ENCODE results near the gene SLC18A2. TPM values are rescaled to one million over a fixed set of nuclear protein-coding genes. Genes with fewer than 3 reads are reported as not detected.
"Not testable (repeated sequence)": the region's sequence is repeated elsewhere in the genome, so short reads cannot be mapped to it uniquely, and the experiment has no call there.

SLC18A2 gene
- total RNA-seq, 2 experiments from 2014 or later, result not detected

DNA sequence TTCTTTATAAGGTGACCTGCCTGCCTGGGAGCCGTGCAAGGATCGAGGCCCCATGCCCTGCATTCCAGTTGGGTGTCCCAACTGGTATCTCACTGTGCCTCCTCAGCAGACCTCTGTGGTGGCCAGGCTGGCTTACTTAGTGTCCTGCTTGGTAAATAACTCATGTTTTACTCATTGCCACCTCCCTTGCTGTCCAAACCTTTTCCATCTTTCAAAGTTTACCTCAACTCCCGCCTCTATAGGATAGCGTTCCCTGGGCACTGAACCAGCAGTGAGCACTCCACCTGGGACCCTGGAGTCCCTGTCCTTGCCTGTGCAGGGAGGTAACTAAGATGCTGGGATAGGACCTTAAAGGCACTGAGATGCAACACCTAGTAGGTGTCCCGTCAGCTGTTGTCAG, 33.6 kb downstream of the SLC18A2 start:
- no peaks in the 10 kb centered on the region for H3K27me3 Mint-ChIP-seq
- H3K27ac Mint-ChIP-seq, result no peak overlapping the region
- CTCF ChIA-PET, result interaction anchor here (1.0 kb wide), 1 partner anchor 10 kb away, joined by 3 read pairs; no protein-coding TSS in a partner anchor
- DNase-seq (no peak), ATAC-seq (no peak)
- H3K4me1 Mint-ChIP-seq, result no peaks in the 10 kb centered on the region
- no peak overlapping the region for H3K4me3 Mint-ChIP-seq
- no peaks in the 10 kb centered on the region for H3K9me3 Mint-ChIP-seq (ENCODE audit: low read depth)
- H3K36me3 Mint-ChIP-seq, result peaks cover under 1% of the 10 kb centered on the region

DNA sequence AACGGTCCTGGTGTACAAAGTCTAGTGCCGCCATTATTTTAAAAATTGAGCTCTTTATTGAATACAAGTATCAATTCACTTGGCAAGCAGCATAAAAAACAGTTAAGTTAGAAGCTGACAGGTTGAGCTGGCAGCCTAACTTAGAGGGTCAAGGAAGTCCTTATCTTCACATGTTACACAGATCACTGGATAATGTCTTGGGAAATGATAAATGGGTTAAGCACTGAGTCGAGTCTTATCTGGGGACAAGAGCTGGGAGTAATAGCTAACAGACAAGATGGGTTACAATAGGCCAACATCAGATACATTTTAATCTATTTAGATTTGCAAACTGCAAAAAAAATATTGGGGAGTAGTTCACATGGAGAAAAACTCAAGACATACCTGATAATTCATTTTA, 34.2 kb downstream of the SLC18A2 start:
- Mint-ChIP-seq H3K27ac (no peak overlapping the region), H3K4me1 (no peaks in the 10 kb centered on the region), H3K4me3 (no peak overlapping the region), H3K27me3 (no peaks in the 10 kb centered on the region), H3K36me3 (peaks cover 1% of the 10 kb centered on the region), H3K9me3 (ENCODE audit: low read depth) (no peaks in the 10 kb centered on the region)
- CTCF ChIA-PET, result interaction anchor here (1.0 kb wide), 1 partner anchor 9 kb away, joined by 3 read pairs; no protein-coding TSS in a partner anchor
- no peak for ATAC-seq
- DNase-seq, result no peak

GRCh38 chr10:117277675-117278074, 36.8 kb downstream of the SLC18A2 start:
- peaks cover 1% of the 10 kb centered on the region for H3K36me3 Mint-ChIP-seq
- DNase-seq (no peak), ATAC-seq (no peak)
- CTCF ChIA-PET, result no interaction called here
- H3K4me3 Mint-ChIP-seq, result no peak overlapping the region
- no peaks in the 10 kb centered on the region for H3K27me3 Mint-ChIP-seq
- no peak overlapping the region for H3K27ac Mint-ChIP-seq
- H3K4me1 Mint-ChIP-seq, result no peaks in the 10 kb centered on the region
- no peaks in the 10 kb centered on the region for H3K9me3 Mint-ChIP-seq (ENCODE audit: low read depth)

- Mint-ChIP-seq H3K27ac (no peak overlapping the region), H3K9me3 (ENCODE audit: low read depth) (no peaks in the 10 kb centered on the region), H3K4me1 (peaks cover 3% of the 10 kb centered on the region), H3K27me3 (no peaks in the 10 kb centered on the region), H3K36me3 (peaks cover 18% of the 10 kb centered on the region), H3K4me3 (no peak overlapping the region)
- DNase-seq (no peak), ATAC-seq (no peak)
- CTCF ChIA-PET, result interaction anchor here (1.0 to 2.1 kb wide), 2 partner anchors 10 to 68 kb away, joined by 3 to 10 read pairs; no protein-coding TSS in a partner anchor
These were observed 44.0 kb downstream of the SLC18A2 start for GRCh38 chr10:117284716-117285494.

- H3K9me3 Mint-ChIP-seq (ENCODE audit: low read depth); ATAC-seq; H3K27ac Mint-ChIP-seq; H3K27me3 Mint-ChIP-seq; CTCF ChIA-PET; H3K4me1 Mint-ChIP-seq; DNase-seq; H3K4me3 Mint-ChIP-seq: not testable (repeated sequence)
- peaks cover 13% of the 10 kb centered on the region for H3K36me3 Mint-ChIP-seq
These were observed 50.0 kb downstream of the SLC18A2 start for GRCh38 chr10:117290872-117291271.

GRCh38 chr10:117294039-117294645, 53.2 kb downstream of the SLC18A2 start:
- peaks cover 14% of the 10 kb centered on the region for H3K36me3 Mint-ChIP-seq
- H3K4me1 Mint-ChIP-seq, result no peaks in the 10 kb centered on the region
- no peaks in the 10 kb centered on the region for H3K9me3 Mint-ChIP-seq (ENCODE audit: low read depth)
- DNase-seq, result no peak
- no peak for ATAC-seq
- H3K27me3 Mint-ChIP-seq, result no peaks in the 10 kb centered on the region
- CTCF ChIA-PET, result no interaction called here
- H3K27ac Mint-ChIP-seq, result no peak overlapping the region
- H3K4me3 Mint-ChIP-seq, result no peak overlapping the region

GRCh38 chr10:117294735-117295134, 53.8 kb downstream of the SLC18A2 start:
- Mint-ChIP-seq H3K4me1 (no peaks in the 10 kb centered on the region), H3K9me3 (ENCODE audit: low read depth) (no peaks in the 10 kb centered on the region), H3K4me3 (no peak overlapping the region), H3K27ac (no peak overlapping the region), H3K36me3 (peaks cover 11% of the 10 kb centered on the region), H3K27me3 (no peaks in the 10 kb centered on the region)
- CTCF ChIA-PET, result no interaction called here
- no peak for ATAC-seq
- no peak for DNase-seq

DNA sequence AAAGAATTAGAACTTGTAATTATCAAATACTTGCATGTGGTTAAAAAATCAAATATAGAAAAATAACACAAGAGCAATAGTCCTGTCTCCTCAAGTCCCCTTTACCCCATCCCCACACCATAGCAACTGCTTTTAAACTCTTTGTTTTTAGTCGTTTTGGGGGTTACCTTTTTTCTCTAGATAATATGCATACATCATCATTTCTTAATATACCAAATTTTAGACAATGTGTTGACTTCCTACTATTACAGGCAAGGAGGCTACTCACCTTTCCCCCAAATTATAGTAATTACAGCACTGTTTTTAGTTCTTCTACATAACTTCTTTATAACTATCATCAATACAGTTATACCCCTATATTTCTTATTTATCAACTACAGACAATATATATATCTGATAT, 57.3 kb downstream of the SLC18A2 start:
- H3K27ac Mint-ChIP-seq, result no peak overlapping the region
- H3K36me3 Mint-ChIP-seq, result peaks cover 24% of the 10 kb centered on the region
- CTCF ChIA-PET, result no interaction called here
- no peaks in the 10 kb centered on the region for H3K4me1 Mint-ChIP-seq
- DNase-seq (no peak), ATAC-seq (no peak)
- H3K27me3 Mint-ChIP-seq, result no peaks in the 10 kb centered on the region
- peaks cover 2% of the 10 kb centered on the region for H3K9me3 Mint-ChIP-seq (ENCODE audit: low read depth)
- no peak overlapping the region for H3K4me3 Mint-ChIP-seq

- H3K4me1 Mint-ChIP-seq, result no peaks in the 10 kb centered on the region
- no peak overlapping the region for H3K27ac Mint-ChIP-seq
- ATAC-seq (no peak), DNase-seq (no peak)
- peaks cover 32% of the 10 kb centered on the region for H3K36me3 Mint-ChIP-seq
- no peaks in the 10 kb centered on the region for H3K27me3 Mint-ChIP-seq
- H3K9me3 Mint-ChIP-seq (ENCODE audit: low read depth), result peaks cover 2% of the 10 kb centered on the region
- H3K4me3 Mint-ChIP-seq, result no peak overlapping the region
- CTCF ChIA-PET, result interaction anchor here (1.0 kb wide), 1 partner anchor 19 kb away, joined by 4 read pairs; no protein-coding TSS in a partner anchor
These were observed 58.5 kb downstream of the SLC18A2 start for GRCh38 chr10:117299435-117299834.

GRCh38 chr10:117300671-117301070, 59.8 kb downstream of the SLC18A2 start:
- CTCF ChIA-PET, result interaction anchor here (0.7 to 1.0 kb wide), 2 partner anchors 18 to 20 kb away, joined by 3 to 4 read pairs; no protein-coding TSS in a partner anchor
- Mint-ChIP-seq H3K27me3 (no peaks in the 10 kb centered on the region), H3K27ac (no peak overlapping the region), H3K4me3 (no peak overlapping the region), H3K4me1 (no peaks in the 10 kb centered on the region), H3K9me3 (ENCODE audit: low read depth) (peaks cover 2% of the 10 kb centered on the region), H3K36me3 (peaks cover 29% of the 10 kb centered on the region)
- ATAC-seq, result no peak
- DNase-seq, result no peak

DNA sequence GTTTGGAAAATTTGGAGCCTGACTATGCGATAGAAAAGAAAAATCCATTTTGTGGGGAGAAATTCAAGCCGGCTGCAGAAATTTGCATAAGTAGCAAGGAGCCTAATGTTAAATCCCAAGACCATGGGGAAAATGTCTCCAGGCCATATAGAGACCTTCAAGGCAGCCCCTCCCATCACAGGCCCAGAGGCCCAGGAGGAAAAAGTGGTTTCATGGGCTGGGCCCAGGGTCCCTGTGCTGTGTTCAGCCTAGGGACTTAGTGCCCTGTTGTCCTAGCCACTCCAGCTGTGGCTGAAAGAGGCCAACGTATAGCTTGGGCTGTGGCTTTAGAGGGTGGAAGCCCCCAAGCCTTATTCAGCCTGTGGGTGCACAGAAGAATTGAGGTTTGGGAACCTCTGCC, 62.5 kb downstream of the SLC18A2 start:
- CTCF ChIA-PET, result interaction anchor here (1.0 kb wide), 1 partner anchor 16 kb away, joined by 3 read pairs; no protein-coding TSS in a partner anchor
- H3K4me3 Mint-ChIP-seq; H3K4me1 Mint-ChIP-seq; H3K9me3 Mint-ChIP-seq (ENCODE audit: low read depth); DNase-seq; ATAC-seq; H3K27ac Mint-ChIP-seq; H3K27me3 Mint-ChIP-seq: not testable (repeated sequence)
- peaks cover 31% of the 10 kb centered on the region for H3K36me3 Mint-ChIP-seq

DNA sequence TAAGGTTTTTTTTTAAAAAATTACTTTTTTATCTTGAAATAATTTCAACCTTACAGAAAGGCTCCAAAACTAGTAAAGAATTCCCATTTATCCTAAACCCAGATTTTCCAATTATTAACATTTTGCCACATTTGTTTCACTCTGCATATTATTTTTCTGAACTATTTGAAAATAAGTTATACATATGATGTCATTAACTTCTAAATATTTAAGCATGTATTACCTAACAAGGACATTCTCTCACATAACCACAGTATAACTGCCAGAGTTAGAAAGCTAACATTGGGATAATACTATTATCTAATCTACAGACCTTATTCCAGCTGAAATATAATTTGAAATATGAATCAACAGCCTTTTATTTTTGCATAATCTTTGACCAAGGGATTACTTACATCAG, 65.8 kb downstream of the SLC18A2 start:
- CTCF ChIA-PET, result interaction anchor here (1.8 kb wide), 1 partner anchor 90 kb away, joined by 10 read pairs; no protein-coding TSS in a partner anchor

DNA sequence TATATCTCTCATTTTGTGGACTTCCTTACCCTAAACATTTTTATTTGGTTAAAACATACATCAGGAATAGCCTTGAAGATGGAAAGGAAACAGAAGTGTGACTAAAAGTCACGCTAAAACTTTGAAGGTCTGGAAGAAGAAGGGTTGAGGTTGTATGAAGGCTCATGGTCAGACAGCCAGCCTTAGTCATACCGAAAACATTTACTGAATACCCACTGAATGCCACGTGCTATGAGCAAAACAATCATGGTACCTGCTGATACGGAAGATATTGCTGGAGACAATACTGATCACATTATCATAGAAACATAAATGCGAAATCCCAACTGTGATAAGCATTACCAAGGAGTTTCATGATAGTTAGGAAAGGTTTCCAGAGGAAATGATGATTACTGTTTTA, 70.3 kb downstream of the SLC18A2 start:
- Mint-ChIP-seq H3K36me3 (peaks cover 22% of the 10 kb centered on the region), H3K4me1 (peaks cover 12% of the 10 kb centered on the region), H3K4me3 (no peak overlapping the region), H3K9me3 (ENCODE audit: low read depth) (no peaks in the 10 kb centered on the region), H3K27ac (no peak overlapping the region), H3K27me3 (no peaks in the 10 kb centered on the region)
- CTCF ChIA-PET, result interaction anchor here (1.0 kb wide), 1 partner anchor 95 kb away, joined by 4 read pairs; no protein-coding TSS in a partner anchor
- no peak for ATAC-seq
- DNase-seq, result no peak

More for the DNA sequence above, 65.8 kb downstream of the SLC18A2 start:
- no peak for DNase-seq
- no peak for ATAC-seq
- Mint-ChIP-seq H3K27ac (no peak overlapping the region), H3K36me3 (peaks cover 26% of the 10 kb centered on the region), H3K4me3 (no peak overlapping the region), H3K9me3 (ENCODE audit: low read depth) (peaks cover 1% of the 10 kb centered on the region), H3K27me3 (no peaks in the 10 kb centered on the region), H3K4me1 (peaks cover 6% of the 10 kb centered on the region)

- Mint-ChIP-seq H3K27ac (no peak overlapping the region), H3K4me3 (no peak overlapping the region), H3K36me3 (peaks cover 22% of the 10 kb centered on the region), H3K27me3 (no peaks in the 10 kb centered on the region), H3K9me3 (ENCODE audit: low read depth) (no peaks in the 10 kb centered on the region), H3K4me1 (peaks cover 12% of the 10 kb centered on the region)
- DNase-seq (no peak), ATAC-seq (no peak)
- CTCF ChIA-PET, result interaction anchor here (1.4 kb wide), 1 partner anchor 10 kb away, joined by 4 read pairs; no protein-coding TSS in a partner anchor
These were observed 71.5 kb downstream of the SLC18A2 start for GRCh38 chr10:117312430-117312829.

All from activated CD8-positive, alpha-beta memory T cell treated with anti-CD3 and anti-CD28 coated beads, Interleukin-2, amount 10 ng/mL, durations not matched to agents 7 days and 5 days (primary cell).